HG02970 (cell line): ENCODE measurements around the gene IL1RAPL1.

Source experiments
- ATAC-seq: cut with Tn5 transposase; IDR thresholded peaks from one replicate; pipeline ENCODE4 v1.9.1; 2021; ENCODE audit warnings: mild to moderate bottlenecking, moderate library complexity, moderate number of reproducible peaks; ENCODE audit not compliant: unreplicated experiment, low FRiP score

The IL1RAPL1 gene

DNA sequence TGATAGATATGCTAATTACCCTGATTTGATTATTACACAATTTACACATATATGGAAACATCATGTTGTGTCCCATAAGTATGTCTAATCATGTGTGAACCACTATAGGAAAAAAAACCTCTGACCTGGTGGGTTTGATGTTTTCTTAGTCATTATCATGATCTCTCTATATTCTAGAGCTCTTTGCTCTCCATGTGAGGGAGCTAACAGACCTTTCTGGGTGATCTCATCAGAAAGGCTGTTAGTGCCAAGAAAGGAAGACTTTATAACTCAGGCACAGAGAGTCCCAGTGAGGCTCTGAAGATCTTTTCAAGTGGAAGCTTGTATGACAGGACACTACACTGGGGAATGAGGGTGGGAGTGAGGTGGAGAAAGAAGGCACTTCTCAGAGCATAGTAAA, 1100.4 kb downstream of the IL1RAPL1 start:
- ATAC-seq, result no peak

- no peak for ATAC-seq
These were observed 1102.8 kb downstream of the IL1RAPL1 start for GRCh38 chrX:29690061-29690460.

- ATAC-seq, result no peak
These were observed 1103.8 kb downstream of the IL1RAPL1 start for GRCh38 chrX:29691044-29691443.

GRCh38 chrX:29693912-29694311, 1106.7 kb downstream of the IL1RAPL1 start:
- ATAC-seq, result no peak

DNA sequence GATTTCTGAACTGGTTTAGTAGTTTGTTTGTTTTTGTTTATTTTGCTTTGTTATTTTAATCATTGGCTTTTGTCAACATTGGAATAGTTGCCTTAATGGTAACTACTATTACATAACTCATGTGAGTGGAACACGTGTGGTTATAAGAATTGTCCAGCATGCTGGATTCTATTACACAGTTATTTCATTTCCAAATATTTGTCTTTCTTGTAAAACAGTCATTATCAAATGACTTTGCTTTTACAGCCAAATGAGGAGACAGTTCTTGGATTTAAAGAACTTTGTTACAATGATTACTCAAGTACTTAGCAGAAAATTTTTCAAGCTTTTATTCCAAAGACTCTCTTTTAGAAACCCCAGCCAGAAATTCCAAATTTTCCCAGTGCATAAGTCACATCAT, 1112.0 kb downstream of the IL1RAPL1 start:
- ATAC-seq, result no peak

DNA sequence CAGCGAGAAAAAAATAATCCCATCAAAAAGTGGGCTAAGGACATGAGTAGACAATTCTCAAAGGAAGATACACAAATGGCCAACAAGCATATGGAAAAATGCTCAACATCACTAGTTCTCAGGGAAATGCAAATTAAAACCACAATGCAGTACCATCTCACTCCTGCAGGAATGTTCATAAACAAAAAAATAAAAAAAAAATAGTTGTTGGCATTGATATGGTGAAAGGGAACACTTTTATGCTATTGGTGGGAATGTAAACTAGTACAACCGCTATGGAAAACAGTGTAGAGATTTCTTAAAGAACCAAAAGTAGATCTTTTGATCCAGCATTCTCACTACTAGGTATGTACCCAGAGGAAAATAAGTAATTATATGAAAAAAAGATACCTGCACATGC, 1119.8 kb downstream of the IL1RAPL1 start:
- no peak for ATAC-seq

GRCh38 chrX:29721152-29721551, 1133.9 kb downstream of the IL1RAPL1 start:
- no peak for ATAC-seq

DNA sequence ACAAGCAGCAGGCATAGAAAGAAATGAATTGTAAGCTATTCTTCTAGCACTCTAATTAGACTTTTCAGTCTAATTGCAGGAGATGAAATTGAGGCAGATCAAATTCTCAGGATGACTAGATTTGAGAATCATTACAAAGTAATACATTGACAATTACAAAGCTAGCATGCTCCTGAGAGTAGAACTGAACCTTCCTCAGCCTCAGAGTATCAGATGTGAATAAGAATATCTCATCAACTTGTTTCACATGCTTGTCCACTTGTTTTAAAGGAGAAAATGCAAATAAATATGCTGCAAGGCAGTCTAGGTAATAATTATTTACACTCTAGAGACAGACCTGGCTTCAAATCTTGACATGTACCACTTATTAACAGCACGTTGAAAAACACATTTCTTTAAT, 1137.1 kb downstream of the IL1RAPL1 start:
- no peak for ATAC-seq

GRCh38 chrX:29726811-29727210, 1139.6 kb downstream of the IL1RAPL1 start:
- no peak for ATAC-seq

- no peak for ATAC-seq
These were observed 1141.4 kb downstream of the IL1RAPL1 start for GRCh38 chrX:29728639-29729038.

DNA sequence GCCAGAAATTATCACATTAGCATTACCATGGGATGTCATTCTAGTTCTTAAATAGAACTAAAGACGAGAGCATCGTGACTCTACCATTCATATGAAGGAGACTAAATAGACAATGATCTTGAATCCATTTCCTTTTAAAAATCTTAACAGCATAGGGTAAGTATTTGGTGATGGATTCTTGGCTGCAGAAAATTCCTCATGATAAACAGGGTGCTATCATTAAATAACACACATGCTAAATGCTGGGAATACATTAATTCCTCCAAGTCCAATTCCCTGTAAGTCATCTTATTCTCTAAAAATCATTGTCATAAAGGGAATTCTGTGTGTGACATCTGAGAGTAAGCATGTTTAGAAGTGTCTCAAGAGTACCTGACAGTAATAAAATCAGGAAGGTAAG, 1157.7 kb downstream of the IL1RAPL1 start:
- no peak for ATAC-seq

GRCh38 chrX:29746326-29746725, 1159.1 kb downstream of the IL1RAPL1 start:
- no peak for ATAC-seq

DNA sequence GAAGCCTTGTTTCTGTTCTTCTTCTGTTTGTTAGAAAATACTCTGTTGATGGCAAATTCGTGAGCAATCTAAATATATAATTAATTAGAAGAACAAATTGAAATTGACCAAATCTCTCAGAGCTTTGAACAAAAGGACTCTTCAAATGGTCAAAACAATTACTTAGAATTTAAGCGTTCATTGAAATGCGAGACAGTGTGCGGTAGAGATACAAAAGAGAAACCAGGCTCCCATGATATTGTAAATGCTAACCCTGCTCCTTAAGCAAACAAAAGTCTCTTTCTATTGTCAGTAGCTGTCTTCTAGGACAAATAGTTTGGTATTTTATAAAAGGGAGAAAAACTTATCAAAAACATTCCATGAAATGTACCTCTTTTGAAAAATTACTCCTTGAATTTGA, 1174.8 kb downstream of the IL1RAPL1 start:
- no peak for ATAC-seq

- ATAC-seq, result no peak
These were observed 1188.6 kb downstream of the IL1RAPL1 start for GRCh38 chrX:29775890-29776289.

DNA sequence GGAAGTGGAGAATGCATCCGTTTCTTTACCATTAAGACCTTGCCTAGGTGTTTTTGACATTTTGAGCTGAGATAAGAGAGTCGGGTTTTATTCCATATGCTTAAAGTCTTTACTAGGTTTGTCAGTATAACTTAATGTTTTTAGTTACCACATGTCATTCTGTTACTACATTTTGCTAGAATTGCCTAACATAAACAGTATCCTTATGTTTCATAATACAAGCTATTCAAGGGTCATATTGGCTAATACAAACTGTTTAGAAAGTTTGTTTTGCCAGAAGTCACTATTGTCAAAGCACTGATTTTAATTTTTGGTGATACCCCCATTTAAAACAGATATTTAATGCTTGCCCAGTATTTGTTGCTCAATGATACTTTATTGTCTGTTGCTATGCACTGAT, 1200.4 kb downstream of the IL1RAPL1 start:
- ATAC-seq, result no peak

GRCh38 chrX:29788991-29789699, 1201.9 kb downstream of the IL1RAPL1 start:
- ATAC-seq, result no peak

- no peak for ATAC-seq
These were observed 1205.1 kb downstream of the IL1RAPL1 start for GRCh38 chrX:29792335-29792734.

DNA sequence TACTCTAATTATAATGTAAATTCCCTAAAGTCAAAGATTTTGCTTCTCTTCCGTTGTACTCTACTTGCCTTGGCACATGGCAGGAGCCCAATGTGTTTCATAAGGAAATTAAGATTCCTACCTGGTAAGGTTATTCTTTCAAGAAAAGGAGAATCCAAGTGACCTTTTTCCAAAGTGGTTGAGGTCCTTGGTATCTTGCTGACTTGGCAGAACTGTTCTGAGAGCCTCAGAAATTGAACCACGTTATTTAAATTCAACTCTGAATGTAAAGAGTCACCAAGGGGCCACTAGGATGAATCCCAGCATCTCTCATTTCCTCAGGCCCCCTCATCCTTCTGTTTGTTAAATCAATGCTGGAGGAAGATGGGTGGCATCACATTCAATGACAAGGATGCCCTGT, 1209.9 kb downstream of the IL1RAPL1 start:
- no peak for ATAC-seq

DNA sequence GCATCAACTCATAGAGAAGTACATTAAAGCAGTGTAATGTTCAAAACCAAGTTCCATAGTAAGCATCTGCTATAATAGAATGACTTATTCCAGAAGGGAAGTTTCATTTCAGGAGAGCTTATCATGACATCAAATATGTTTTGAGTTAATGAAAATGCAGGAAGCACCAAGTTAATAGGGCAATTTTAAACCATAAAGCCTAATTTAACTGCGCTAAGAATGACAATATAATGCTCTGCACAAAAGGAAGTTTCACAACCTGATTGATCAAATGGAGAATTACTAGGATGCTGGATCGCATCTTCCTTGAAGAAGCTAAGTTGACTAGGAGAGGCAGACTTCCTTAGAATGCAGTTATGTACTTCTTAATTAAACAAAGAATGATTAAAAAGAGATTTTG, 1211.2 kb downstream of the IL1RAPL1 start:
- ATAC-seq, result no peak

GRCh38 chrX:29813174-29813573, 1225.9 kb downstream of the IL1RAPL1 start:
- no peak for ATAC-seq

- no peak for ATAC-seq
These were observed 1237.1 kb downstream of the IL1RAPL1 start for GRCh38 chrX:29824176-29824906.

GRCh38 chrX:29826742-29827141, 1239.5 kb downstream of the IL1RAPL1 start:
- no peak for ATAC-seq
